GM18505 (cell line): ENCODE data around the gene RARB.

Experiments
- ATAC-seq: cut with Tn5 transposase; IDR thresholded peaks from one replicate; pipeline ENCODE4 v1.9.1; 2021; ENCODE audit not compliant: unreplicated experiment
- POLR2A ChIP-seq: IDR thresholded peaks from 4 replicates; pipeline ENCODE4 v1.6.1; 2011; ENCODE audit warnings: borderline replicate concordance; ENCODE audit not compliant: insufficient read depth, insufficient read length; ENCODE audit errors: extremely low read depth

Gene RARB

GRCh38 chr3:25618028-25618427, 190.0 kb downstream of the RARB start:
- no peak for TF ChIP-seq POLR2A
- ATAC-seq = no peak

DNA sequence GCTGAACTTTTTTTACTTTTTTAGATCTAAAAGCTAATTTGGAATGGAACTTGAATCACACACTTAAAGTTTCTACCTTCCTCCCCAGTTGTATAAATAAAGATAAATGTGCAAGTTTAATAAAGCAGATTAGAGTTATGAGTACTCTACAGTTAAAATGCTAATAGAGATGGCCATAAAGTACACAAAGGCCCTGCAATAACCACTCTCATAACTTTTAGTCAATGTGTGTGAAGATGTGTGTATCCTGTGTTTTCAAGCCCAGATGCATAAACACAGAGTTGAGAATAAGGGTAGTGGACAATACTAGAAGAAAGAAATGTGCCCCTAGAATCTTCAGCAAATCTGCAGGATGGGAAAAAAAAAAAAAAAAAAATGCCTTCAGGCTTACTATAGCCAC, 191.3 kb downstream of the RARB start:
- TF ChIP-seq POLR2A = no peak
- no peak for ATAC-seq

- TF ChIP-seq POLR2A = no peak
- ATAC-seq = no peak
Observed at GRCh38 chr3:25620493-25620892, 192.4 kb downstream of the RARB start.

GRCh38 chr3:25621087-25621486, 193.0 kb downstream of the RARB start:
- ATAC-seq = no peak
- no peak for TF ChIP-seq POLR2A

DNA sequence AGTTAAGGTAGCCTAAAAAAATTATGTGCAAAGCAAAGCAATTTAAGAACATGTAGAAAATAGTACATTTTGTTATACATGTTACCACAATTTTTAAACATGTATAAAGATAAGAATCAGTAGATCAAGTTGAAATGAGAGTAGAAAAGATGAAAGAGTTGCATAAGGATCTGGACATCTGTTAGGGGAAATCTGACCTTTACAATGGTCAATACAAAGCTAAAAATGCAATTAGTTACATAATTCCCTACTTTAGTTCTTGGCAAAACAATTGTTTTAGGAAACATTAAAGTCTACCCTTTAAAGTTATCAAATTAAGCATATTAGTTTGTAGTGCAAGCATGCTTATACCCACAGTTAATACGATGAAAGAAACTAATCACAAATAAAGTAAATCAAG, 203.9 kb downstream of the RARB start:
- ATAC-seq = no peak
- TF ChIP-seq POLR2A = no peak

GRCh38 chr3:25633919-25634318, 205.9 kb downstream of the RARB start:
- no peak for TF ChIP-seq POLR2A
- ATAC-seq = no peak

- no peak for ATAC-seq
- no peak for TF ChIP-seq POLR2A
Observed at GRCh38 chr3:25635038-25635437, 207.0 kb downstream of the RARB start.
